HPDE6-E6E7 (cell line): ENCODE data around the gene BABAM2.

Experiments
- DNase-seq: peaks from one replicate; pipeline ENCODE4 v3.0.0; 2011; ENCODE audit warnings: missing footprints; ENCODE audit errors: extremely low spot score

The BABAM2 gene

DNA sequence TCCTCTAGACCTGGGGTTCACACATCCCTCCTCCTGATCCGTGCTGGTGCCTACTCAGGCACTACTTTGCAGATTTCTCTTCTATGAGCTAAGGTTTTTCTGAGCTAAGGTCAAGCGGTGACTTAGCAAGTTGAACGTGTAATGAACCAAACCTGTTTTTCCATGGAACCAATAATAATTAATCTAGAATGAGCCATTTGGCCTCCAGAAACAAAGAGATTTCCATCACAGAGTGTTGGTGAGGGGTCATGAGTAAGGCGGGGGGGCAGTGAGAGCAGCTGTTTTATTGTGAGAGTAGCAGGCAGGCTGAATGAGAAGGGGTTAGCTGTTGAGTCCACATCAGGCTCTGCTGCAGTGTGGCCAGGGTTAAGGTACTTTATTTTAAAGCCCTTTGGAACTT lies 390.1 kb downstream of the BABAM2 start:
- no peak for DNase-seq

DNA sequence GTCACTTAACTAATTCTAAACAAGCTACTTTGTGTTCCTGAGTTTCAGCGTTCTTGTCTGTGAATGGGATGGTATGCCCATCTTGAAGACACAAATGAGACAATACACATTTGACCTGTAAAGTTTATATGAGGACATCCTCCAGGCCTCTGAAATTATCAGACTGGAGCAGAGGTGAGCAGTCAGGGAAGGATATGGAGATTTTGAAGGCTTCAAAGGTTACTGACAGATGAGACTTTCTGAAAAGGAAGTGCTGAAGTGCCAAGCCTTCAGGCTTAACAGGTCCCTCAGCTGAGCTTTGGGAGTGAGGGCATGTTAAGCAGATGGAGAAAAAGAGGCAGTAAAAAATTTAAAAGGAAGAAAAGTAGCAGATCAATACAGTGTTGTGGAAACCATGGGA lies 391.2 kb downstream of the BABAM2 start:
- DNase-seq: no peak

DNA sequence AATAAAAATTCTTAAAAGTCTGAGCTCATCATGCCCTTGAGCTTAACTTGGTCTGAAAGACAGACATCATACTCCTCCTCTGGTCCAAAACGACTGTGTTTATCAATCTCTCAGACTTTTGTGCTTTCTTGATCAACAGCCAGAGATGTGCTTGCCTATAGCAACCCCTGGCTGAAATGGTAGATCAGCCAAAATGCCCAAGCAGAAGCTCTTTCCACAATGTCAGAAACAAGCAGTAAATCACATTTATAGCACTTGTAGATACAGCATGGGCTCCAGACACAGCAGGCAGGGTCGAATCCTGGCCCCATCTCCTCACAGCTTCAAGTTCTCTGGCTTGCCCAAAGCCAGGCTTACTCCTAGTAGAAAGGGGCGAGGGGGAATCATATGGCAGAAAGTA lies 391.7 kb downstream of the BABAM2 start:
- no peak for DNase-seq

DNA sequence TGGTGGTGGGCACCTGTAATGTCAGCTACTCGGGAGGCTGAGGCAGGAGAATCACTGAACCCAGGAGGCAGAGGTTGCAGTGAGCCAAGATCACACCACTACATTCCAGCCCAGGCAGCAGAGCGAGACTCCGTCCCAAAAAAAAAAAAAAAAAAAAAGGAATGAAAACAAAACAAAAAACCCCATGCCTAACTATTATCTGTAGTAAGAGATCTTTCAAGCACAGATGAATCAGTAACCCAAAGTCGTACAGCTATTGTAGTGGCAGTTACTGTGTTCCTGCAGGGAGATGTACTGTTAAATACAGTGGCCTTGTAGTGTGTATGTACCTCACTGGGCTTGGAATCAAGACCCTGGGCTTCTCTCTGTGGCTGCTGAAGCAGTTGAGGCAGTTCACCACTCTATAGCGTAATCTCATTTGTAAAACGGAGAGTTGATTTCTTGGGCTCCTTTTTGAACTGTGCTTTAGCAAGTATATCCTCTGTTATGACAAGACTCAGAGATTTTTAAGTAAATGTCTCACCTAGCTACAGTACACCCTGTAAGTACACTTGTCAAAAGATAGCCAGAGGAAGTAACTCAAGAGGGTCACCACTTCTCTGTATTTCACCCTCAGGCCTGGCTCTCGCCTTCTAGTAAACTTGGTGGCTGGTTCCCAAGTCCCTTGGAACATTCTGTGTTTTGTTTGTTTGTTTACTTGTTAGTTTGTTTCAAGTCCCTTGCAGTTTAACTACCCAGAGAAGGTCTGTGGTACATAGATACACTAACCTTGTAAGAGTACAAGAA lies 392.5 kb downstream of the BABAM2 start:
- DNase-seq: no peak

DNA sequence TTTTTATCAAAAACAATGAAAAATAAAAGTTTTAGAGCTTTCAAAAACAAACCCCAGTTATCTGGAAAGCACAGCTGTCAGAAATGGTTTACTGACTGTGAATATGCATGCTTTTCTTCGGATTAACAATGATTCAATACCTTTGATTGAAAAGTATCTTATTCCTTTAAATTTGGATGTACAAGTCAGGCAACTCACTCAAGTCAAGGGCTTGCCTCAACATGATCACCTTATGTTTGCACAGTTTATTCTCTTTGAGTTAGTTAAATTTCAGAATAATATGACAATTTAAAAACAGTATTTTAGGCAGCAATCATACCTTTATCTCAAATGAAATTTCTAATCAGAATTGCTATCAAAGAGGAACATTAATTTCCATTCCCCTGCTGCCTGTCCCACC lies 393.3 kb downstream of the BABAM2 start:
- DNase-seq: no peak

DNA sequence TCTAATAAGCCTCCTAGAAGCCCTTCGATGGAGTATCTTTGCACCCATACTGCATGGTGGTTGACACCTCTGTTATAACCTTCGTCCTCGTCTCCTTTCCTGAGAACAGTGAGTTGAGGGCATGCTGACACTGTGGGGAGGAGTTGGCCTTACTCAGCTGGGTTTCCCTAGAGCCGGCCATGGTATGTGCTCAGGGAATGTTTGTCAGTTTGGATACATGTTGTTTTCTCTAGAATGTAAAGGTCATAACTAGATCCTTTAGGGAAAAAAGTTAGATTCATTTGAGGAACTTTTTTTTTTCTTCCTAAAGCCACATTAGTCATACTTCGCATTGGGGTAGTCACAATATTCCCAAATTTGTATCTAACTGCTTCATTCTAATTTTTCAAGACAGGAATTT lies 396.1 kb downstream of the BABAM2 start:
- DNase-seq: no peak

DNA sequence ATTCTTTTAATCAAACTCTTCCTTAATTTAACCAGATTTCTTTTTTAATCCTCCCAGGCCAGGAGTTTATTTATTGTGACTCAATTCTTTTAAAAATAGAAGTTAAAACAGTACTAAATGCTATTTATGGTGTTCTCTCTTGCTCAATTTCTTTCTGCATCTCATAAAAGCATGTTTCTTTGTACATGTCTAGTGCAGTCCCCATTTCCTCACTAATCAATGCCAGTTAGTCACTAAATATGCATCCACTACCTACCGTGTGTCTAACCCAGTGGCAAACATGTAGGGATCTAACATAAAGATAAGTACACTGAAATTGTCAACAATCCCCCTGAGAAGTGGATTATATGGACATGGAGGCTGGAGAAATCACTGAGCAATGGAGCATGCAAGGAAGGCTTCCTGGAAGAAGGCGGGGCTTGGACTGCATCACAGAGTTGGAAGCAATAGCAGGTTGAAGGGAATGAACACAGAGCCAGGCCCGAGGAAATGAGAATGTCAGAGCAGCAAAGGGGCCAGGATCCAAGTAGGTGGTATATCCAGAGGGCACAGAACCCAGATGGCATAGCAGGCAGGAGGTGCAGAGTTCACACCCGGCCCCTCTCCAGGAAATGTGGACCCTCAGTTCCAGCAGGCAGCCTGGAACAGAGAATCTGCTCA lies 396.9 kb downstream of the BABAM2 start:
- DNase-seq: no peak

DNA sequence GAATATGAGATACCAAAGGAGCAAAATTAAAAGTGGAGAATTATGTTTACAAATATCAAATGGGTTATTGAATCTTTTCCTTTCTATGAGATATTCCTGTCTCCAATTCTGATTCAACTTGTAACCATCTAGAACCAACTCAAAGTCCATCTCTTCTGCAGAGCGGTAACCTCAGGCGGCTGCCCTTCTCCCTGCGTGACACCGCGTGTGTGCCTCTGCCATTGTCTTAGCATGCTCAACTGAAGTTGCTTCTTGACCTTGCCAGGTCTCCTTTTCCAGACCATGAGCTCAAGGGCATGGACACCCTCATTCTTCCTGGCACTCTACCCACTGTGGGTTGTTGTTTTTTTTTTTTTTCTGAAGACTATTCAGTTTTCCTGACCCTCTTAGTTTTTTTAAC lies 398.1 kb downstream of the BABAM2 start:
- DNase-seq: no peak

DNA sequence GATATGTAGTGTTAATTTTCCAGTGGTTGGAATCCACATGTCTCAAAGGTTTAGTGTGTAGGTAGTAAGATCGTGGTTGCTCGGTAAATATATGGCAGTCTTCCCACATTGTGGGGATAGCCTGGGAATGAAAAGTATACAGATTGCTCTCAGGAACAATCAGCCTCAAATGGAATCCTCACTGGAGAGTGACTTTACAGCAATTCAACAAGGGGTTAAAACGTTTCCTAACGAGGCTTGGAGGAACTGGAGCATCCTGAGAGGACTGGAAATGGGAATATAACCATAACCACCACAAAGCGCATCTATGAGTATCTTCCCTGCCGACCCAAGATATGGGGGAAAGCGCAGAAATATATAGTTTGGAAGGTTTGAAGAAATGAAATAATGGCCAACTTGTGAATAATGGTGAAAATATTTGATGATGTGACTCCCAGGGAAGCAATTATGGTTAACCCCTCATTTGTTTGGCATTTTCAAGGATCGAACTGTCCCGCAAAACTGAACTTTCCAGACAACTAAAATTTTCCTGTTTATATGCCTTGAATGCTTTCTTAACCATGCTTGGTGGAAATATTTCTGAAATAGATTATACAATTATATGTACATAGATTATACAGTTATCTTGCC lies 401.4 kb downstream of the BABAM2 start:
- DNase-seq: no peak

DNA sequence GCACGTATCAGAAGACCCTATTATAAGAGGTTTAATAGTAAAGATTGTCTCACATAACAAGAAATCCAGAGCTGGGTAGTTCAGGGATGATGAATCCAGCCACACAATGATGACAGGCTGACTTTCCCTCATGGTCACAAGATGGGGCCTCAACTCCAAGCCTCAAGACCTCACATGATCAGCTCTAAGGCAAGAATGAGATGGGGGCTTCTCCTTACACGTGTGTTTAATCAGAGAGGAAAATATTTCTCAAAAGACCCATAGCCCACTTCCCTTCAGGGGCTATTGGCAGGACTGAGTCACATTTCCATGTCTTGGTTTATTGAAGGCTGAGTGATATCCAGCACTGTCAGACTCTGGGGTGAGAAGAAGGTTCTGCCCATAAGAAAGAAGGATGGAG lies 402.0 kb downstream of the BABAM2 start:
- DNase-seq: no peak

DNA sequence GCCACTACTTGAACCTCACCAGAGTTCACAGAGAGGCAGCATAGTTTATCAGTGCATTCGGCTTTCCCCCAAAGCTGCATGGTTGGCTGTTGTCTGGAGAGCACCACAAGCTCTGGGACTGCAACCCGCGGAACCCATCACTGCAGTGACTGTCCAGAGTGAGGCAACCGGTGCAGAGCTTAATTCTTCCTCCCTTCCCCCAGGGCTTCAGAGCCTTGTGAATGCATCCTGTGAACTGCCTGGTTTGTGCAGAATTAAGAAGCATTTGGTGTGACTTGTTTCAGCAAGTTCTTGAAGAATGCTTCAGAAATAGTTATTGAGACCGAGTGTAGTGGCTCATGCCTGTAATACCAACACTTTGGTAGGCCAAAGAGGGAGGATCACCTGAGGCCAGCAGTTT lies 402.9 kb downstream of the BABAM2 start:
- DNase-seq: no peak

DNA sequence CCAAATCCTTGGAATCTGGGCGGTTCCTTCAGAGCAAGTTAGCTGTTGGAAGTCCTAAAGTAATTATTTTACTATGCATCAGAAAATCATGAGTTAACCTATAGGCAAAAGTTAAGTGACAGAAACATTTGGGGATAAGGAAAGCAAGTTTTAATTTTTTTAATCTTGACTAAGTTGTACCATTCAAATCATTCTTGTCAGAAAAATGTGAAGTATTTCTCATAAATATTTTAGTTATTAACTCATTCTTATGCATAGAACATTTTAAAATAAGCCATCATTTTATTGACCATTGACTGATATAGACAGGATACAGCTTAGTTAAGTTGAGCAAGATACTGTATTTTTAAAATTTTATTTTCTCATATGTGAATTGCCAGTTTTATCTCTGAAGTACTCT lies 403.9 kb downstream of the BABAM2 start:
- DNase-seq: no peak

DNA sequence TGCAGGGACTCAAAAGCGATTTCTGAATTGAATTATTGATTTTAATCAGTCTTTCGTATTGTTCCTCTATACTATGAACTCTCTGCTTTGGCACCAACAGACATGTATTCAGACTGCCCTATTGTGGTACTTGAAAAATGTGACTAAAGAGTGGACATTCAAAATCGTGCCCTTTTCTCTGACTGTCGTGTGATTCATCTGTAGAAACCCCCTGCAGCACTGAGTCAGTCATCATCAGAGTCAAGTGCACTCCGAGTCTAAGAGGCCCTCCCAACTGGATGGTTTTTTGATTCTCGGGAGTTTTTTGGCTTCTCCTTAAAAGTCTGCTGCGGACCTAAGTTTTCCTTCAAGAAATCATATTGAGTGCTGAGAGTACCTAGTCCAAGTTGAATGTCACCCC lies 405.7 kb downstream of the BABAM2 start:
- peak; percentile 31 for DNase-seq

DNA sequence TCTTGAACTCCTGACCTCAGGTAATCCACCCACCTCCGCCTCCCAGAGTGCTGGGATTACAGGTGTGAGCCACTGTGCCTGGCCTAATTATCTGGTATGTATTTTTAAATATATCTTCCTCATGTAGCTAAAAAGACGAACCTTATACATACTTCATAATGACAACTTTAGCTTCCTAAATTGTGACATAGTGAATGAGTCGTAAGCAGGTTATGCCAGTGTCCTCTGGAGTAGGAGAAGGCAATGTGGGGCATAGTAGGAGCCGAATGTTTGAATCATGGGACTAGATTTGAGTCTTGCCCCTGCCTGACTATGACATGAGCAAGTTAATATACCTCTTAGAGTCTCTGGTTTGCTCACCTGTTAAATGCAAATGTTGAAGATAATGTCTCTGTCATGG lies 406.4 kb downstream of the BABAM2 start:
- DNase-seq: peak; percentile 36

DNA sequence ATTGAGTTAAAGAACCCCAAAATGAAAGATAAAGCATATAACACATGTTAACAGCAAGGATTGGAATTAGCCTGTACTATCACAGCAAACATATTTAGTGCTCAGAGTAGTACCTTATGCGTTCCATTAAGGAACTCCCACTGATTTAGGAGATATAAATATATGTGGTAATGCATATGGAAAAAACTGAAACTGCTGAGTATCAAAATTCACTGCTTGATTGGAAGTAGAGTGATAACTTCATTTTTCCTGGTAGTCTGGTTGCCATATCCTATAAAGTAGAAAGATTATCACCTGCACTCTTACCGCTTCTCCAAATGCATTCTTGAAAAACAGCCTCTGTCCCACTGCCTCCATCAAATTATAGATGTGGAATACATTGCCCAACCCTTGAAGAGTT lies 407.0 kb downstream of the BABAM2 start:
- no peak for DNase-seq

DNA sequence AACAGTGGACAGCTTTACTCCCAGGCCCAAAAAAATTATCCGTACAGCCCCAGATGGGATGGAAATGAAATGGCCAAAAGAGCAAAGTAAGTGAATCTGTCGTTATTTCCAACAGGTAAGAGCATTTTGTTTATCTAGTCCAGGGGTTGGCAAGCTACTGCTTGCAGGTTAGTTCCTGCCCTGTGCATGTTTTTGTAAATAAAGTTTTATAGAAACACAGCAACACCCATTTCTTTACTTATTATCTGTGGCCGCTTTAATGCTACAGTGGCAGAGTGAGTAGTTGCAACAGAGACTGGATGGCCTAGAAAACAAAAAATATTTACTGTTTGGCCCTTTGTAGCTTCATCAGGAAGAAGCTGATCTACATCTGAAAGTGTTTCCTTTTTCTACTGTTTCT lies 407.9 kb downstream of the BABAM2 start:
- no peak for DNase-seq

DNA sequence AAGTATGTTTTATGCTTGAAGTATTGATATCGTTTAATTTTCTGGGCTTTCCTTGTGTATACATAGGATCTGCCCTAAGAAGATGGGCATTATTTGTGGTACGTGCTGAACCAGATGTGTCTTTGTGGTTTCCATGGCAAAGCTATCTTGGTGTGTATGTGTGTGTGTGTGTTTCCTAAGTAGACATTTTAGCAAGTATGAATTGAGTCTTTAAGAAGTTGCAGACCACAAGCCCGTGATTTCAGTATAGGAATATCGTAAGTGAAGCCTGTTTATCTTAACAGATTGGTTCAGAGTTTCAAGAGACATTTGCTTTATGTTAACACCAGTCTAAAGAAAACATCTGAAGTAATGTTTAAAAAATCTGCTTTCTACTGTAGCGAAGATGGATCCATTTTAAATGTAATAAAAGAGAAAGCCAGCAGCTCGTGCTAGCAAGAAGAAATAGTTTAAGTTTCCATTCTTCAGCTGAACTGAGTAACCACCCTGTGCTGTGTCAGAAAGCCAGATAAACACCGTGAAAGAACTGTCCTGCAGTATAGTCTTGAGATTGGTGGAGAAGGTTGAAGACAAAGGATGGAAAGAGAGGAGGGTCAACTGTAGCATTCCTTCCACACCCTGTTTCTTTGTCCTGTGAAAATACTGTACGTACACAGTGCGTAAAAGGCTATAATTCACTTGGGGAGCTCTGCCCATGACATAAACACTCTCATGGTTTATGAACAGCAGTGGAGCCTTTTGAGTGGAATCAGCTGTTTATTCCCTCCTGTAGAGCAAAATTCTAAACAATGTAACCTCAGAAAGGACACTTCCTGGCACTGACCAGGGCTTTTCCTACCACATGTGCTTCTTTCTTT lies 410.2 kb downstream of the BABAM2 start:
- no peak for DNase-seq

DNA sequence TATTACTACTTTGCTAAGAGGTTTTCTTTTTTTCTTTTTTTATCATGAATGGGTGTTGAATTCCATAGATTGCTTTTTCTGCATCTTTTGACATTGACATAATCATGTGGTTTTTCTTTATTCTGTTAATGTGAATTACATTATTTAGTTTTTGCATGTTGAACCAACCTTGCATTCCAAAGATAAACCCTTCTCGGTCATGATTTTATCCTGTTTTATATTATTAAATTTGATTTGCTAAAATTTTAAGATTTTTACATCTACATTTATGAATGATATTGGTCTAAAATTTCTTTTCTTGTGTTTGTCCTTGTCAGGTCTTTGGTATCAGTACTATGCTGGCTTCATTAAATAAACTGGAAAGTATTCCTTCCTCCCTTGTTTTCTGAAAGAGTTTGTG lies 414.7 kb downstream of the BABAM2 start:
- no peak for DNase-seq

DNA sequence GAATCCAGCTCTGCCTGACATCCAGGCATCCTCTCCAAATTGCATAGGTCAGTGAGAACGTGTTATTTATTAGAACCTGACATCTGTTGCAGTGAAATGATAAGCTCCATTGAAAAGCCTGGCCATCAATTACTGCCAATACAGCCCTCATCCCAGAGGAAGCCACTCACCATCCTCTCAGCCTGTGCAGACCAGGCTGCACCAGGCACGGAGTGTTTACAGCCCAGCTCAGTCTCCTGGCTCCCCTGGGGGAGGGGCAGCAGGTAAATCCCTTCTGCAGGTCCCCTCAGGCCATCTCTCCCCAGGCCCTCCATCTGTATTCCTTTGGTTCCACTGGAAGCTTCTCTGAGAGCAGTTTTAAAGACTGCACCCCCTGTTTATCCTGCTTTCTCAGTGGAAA lies 419.6 kb downstream of the BABAM2 start:
- DNase-seq: no peak

DNA sequence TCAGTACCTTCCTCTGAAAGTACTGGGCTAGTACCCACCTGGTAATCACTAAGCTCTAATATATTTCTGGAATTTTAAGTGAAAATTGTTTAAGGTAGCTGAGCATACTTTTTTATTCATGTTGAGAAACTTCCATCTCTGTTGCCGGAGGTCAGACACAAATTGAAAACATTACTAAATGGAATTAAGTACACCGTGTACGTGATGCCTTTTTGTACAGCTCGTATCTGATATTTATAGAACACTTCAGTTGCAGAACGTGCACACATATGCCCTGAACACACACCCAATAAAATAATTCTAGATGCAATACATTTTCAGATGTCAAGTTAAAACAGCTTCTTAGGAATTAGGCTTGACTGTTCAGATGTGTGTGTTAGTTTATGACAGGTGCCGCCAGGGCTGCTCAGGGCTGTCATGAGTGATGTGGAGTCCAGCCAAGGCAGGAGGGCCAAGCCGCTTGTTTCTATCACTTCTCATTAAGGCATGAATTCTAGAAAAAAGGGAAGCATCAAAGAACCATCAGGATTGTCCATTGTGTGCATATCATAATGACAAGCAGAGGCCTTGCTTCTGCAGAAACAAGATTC lies 421.2 kb downstream of the BABAM2 start:
- DNase-seq: no peak

DNA sequence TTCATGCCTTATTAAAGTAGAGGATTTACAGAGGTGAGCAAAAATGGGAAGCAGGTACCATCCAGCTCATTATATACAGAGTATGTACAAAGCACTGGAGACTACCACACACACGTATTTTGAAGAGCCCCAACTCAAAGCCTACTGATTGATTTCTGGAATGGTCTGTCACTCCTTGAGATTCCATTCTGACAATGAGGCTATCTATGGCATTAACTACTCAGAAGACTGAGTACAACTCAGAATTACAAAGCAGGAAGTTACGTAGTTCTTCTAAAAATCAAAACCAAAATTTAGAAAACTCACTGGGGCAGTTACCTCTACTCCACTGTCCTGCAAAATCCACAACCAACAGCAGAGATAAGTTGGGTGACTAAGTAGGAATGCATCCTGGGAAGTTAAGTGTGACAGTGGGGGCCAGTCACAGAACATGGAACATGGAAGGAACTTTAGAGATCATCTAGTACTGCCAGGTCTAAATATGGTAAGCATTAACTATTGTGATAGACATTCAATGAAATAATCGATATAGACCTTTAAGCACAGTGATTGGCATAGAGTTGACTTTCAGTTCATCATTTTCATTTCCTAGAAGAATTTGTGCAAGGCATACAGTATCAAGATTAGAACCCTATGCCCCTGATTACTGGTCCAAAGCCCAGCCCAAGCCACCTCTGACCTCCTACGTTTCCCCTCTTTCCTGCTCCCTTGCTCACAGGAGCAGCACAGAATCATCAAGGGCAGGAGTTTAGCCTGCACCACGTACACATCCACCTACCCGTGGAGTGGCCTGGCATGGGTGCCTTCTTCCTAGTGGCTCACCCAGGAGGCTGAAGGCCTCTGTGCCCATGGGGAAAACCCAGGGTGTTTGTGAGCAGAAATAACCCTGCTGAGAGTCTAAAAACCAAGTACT lies 422.0 kb downstream of the BABAM2 start:
- no peak for DNase-seq
